C4-2B (cell line): ENCODE data around the gene TANGO6.

Experiments used
- CTCF ChIP-seq: fragments of 450-650 bp; conservative IDR thresholded peaks from 2 replicates; pipeline ENCODE4 v1.5.1; 2017; ENCODE audit warnings: mild to moderate bottlenecking
- ZFX ChIP-seq: fragments of 450-650 bp; IDR thresholded peaks from 2 replicates; pipeline ENCODE4 v1.6.1; 2017

- no peak for TF ChIP-seq CTCF
- no peak for TF ChIP-seq ZFX
Observed at GRCh38 chr16:69116256-69116875, 273.0 kb downstream of the TANGO6 start.
